A549 (cell line): ENCODE results near the gene EYA3.

ENCODE experiments used
- CEBPB ChIP-seq, 2 experiments: fragments of >200 bp in 1 of 2; sonication (Bioruptor Twin) in 1 of 2; formaldehyde crosslinking in 1 of 2; IDR thresholded peaks; 2 replicates each; pipeline ENCODE4 v1.6.1; 2012 to 2016
- EHMT2 ChIP-seq: fragments of 200-600 bp; sonication (generic); IDR thresholded peaks from 2 replicates; pipeline ENCODE4 v1.6.1; 2016; ENCODE audit warnings: antibody characterized with exemption, low read depth, mild to moderate bottlenecking, moderate library complexity
- MYC ChIP-seq: IDR thresholded peaks from 2 replicates; pipeline ENCODE4 v1.6.1; 2012; ENCODE audit warnings: mild to moderate bottlenecking, inconsistent platforms, low read length, improper control_type of control experiment, borderline replicate concordance
- POLR2A ChIP-seq: IDR thresholded peaks from 2 replicates; pipeline ENCODE4 v1.6.1; 2012; ENCODE audit warnings: mild to moderate bottlenecking, low read length
- RAD21 ChIP-seq, 2 experiments: fragments of >200 bp in 1 of 2; sonication (Bioruptor Twin) in 1 of 2; formaldehyde crosslinking in 1 of 2; IDR thresholded peaks in 1 of 2; conservative IDR thresholded peaks in 1 of 2; 2 replicates in 1 of 2; 3 replicates in 1 of 2; pipeline ENCODE4 v1.6.1; 2012 to 2018; ENCODE audit warnings: inconsistent platforms in 1 of 2
- TF ChIP-seq, protein P1 (sequence below): fragments of >200 bp; sonication (Bioruptor Twin); formaldehyde crosslinking; IDR thresholded peaks from 3 replicates; pipeline ENCODE4 v1.5.1; 2016
- TF ChIP-seq, protein P2 (sequence below): fragments of 450-650 bp; IDR thresholded peaks from 2 replicates; pipeline ENCODE4 v1.6.1; 2014; ENCODE audit warnings: antibody characterized with exemption

DNA sequence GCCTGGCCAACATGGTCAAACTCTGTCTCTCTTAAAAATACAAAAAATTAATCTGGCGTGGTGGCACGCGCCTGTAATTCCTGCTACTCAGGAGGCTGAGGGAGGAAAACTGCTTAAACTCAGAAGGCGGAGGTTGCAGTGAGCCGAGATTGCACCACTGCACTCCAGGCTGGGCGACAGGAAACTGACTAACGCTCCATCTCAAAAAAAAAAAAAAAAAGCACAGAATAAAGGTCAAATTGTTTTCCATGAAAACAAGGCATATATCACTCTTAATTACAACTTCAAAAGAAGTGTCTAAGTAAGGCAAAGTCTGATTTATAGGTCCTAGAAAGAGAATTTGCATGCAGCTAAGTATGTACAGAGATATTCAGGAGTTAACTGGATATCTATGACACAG lies 25.6 kb downstream of the EYA3 start:
- TF ChIP-seq, protein P1, sequence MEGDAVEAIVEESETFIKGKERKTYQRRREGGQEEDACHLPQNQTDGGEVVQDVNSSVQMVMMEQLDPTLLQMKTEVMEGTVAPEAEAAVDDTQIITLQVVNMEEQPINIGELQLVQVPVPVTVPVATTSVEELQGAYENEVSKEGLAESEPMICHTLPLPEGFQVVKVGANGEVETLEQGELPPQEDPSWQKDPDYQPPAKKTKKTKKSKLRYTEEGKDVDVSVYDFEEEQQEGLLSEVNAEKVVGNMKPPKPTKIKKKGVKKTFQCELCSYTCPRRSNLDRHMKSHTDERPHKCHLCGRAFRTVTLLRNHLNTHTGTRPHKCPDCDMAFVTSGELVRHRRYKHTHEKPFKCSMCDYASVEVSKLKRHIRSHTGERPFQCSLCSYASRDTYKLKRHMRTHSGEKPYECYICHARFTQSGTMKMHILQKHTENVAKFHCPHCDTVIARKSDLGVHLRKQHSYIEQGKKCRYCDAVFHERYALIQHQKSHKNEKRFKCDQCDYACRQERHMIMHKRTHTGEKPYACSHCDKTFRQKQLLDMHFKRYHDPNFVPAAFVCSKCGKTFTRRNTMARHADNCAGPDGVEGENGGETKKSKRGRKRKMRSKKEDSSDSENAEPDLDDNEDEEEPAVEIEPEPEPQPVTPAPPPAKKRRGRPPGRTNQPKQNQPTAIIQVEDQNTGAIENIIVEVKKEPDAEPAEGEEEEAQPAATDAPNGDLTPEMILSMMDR, result no peak
- TF ChIP-seq, protein P2, sequence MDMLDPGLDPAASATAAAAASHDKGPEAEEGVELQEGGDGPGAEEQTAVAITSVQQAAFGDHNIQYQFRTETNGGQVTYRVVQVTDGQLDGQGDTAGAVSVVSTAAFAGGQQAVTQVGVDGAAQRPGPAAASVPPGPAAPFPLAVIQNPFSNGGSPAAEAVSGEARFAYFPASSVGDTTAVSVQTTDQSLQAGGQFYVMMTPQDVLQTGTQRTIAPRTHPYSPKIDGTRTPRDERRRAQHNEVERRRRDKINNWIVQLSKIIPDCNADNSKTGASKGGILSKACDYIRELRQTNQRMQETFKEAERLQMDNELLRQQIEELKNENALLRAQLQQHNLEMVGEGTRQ, result no peak
- TF ChIP-seq POLR2A (no peak), EHMT2 (no peak), RAD21 (conservative IDR thresholded peaks at IDR 0.05 in 1 of 2, IDR thresholded peaks at IDR 0.05 in 1 of 2) (no peak), CEBPB (IDR thresholded peaks at IDR 0.05) (no peak), MYC (no peak)
